Measurements from ENCODE around the gene TRIM34.

The TRIM34 gene

DNA sequence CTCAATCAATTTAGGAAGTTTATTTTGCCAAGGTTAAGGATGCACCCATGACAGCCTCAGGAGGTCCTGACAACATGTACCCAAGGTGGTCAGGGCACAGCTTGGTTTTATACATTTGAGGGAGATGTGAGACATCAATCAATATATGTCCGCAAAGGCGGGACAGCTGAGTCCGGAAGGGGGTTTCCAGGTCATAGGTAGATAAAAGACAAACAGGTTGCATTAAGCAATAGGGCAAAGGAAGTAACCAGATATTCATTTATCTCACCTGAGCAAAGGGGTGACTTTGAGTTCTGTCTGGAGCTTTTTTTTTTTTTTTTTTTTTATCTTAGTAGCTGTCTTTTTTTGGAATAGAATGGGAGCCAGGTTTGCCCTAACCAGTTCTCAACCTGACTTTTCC lies 2.0 kb upstream of the TRIM34 start:
- TF ChIP-seq, protein P1, sequence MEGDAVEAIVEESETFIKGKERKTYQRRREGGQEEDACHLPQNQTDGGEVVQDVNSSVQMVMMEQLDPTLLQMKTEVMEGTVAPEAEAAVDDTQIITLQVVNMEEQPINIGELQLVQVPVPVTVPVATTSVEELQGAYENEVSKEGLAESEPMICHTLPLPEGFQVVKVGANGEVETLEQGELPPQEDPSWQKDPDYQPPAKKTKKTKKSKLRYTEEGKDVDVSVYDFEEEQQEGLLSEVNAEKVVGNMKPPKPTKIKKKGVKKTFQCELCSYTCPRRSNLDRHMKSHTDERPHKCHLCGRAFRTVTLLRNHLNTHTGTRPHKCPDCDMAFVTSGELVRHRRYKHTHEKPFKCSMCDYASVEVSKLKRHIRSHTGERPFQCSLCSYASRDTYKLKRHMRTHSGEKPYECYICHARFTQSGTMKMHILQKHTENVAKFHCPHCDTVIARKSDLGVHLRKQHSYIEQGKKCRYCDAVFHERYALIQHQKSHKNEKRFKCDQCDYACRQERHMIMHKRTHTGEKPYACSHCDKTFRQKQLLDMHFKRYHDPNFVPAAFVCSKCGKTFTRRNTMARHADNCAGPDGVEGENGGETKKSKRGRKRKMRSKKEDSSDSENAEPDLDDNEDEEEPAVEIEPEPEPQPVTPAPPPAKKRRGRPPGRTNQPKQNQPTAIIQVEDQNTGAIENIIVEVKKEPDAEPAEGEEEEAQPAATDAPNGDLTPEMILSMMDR (IDR thresholded peaks at IDR 0.05; ENCODE audit: extremely low read depth, missing control alignments): no peak
- DNase-seq (ENCODE audit: low spot score): no peak

DNA sequence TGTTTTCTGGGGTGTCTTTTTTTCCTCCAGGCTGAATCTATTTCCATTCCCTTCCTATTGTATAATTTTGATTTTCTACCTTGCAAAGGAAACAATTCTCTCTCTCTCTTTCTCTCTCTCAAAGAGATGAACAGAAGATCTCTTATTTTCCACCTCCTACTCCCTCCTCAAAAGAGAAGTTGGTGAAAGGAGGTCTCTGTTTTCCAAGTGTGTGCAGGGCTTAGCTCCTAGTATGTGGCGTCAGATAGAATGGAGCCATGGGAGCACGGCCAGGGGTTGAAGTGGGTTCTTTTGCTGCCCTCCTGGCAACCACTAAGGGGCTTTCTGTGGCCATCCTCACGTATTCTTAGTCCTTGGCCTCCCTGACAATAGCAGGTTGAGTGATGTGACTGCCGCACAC lies 480 bp downstream of the TRIM34 start:
- TF ChIP-seq, protein P1 (IDR thresholded peaks at IDR 0.05; ENCODE audit: extremely low read depth, missing control alignments): no peak

DNA sequence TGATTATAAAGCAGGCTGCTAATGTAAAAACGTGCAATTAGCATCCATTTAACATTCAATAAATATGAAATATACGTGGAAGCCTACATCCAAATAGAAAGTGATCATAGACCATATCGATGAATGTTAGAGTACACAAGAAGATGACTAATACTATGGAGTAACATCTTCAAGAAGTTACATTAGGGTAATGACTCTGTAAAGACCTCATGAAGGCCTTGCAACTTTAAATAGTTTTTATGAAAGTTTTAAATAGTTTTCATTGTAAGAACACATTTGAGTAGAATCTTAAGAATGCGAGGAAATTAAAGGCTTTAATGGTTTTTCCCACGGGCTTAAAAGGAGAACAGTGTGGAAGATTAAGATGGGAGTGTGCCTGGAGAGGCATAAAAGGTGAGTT lies 1.4 kb downstream of the TRIM34 start:
- no peak for DNase-seq (ENCODE audit: low spot score)
- TF ChIP-seq, protein P1 (IDR thresholded peaks at IDR 0.05; ENCODE audit: extremely low read depth, missing control alignments): no peak

More for the DNA sequence above, 480 bp downstream of the TRIM34 start:
- DNase-seq (ENCODE audit: low spot score): no peak

DNA sequence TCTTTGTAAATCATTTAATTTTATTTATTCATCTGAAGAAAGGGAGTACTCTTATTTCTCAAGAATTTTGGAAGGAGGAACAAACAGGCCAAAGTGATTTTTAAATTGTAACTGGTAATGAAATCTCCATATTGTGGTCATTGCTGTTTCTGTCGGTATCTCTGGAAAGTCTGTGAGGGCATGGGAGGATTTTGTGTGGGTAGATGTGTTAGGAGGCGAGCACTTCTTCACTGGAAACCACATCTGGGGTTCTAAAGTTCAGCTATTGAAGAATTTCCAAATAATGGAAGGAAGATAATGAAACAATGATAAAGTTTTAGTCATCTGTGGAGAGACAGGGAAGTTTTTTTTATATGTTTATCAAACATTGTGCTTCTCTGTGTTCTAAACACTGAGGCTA lies 6.6 kb downstream of the TRIM34 start:
- no peak for DNase-seq (ENCODE audit: low spot score)
- TF ChIP-seq, protein P1 (IDR thresholded peaks at IDR 0.05; ENCODE audit: extremely low read depth, missing control alignments): no peak

DNA sequence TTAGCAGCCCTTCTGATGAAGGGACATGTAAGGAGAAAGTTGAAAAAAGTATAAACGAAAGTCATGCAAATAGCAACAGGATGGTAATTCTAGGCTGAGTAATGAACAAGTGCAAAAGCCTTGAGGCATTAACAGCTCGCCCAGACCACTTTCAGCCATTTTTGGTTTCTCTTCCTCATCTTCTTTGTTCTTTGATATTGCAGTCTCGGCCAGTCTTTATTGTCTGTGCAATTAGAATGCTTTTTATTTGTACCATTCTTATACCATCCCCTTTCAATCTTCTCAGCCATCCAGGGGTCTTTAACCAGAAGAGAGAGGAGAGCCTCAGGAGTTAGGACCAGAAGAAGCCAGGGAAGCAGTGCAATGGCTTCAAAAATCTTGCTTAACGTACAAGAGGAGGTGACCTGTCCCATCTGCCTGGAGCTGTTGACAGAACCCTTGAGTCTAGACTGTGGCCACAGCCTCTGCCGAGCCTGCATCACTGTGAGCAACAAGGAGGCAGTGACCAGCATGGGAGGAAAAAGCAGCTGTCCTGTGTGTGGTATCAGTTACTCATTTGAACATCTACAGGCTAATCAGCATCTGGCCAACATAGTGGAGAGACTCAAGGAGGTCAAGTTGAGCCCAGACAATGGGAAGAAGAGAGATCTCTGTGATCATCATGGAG lies 7.3 kb downstream of the TRIM34 start:
- TF ChIP-seq, protein P1 (IDR thresholded peaks at IDR 0.05; ENCODE audit: extremely low read depth, missing control alignments): no peak
- peak; percentile 60 for DNase-seq (ENCODE audit: low spot score)

DNA sequence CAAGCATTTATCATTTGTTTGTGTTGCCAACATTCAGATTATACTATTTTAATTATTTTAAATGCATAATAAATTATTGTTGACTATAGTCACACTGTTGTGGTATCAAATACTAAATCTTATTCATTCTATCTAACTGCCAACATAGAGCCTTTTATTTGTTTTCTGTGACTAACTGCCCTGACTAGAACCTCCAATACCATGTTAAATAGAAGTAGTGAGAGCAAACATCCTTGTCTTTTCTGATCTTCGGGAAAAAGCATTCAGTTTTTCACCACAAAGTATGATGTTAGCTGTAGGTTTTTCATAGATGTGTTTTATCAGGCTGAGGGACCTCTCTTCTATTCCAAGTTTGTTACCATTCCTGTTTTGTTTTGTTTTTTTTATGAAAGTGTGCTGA lies 15.2 kb downstream of the TRIM34 start:
- no peak for DNase-seq (ENCODE audit: low spot score)
- TF ChIP-seq, protein P1 (IDR thresholded peaks at IDR 0.05; ENCODE audit: extremely low read depth, missing control alignments): no peak

DNA sequence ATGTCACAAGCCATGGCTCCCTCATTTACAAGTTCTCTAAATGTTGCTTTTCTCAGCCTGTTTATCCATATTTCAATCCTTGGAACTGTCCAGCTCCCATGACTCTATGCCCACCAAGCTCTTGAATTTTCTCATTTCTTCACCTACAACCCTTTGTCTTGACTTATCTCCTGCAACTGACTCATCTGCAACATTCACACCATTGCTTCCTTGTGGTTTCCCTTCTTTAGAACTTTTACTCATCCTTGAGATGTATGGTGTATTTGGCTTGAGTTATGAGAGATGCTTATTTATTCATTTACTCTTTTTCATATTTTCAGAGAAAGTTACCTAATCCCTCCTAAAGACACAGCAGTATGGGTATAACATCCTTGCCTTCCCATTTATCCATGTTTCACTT lies 18.8 kb downstream of the TRIM34 start:
- DNase-seq (ENCODE audit: low spot score): no peak
- TF ChIP-seq, protein P1 (IDR thresholded peaks at IDR 0.05; ENCODE audit: extremely low read depth, missing control alignments): no peak

Measured in GM20000 (cell line).